H1 (cell line): ENCODE measurements around the gene IL17RE.

Experiments used
- EP300 ChIP-seq, 2 experiments: IDR thresholded peaks; 1 replicate in 1 of 2; 2 replicates in 1 of 2; pipeline ENCODE4 v1.6.1; 2011 to 2012; ENCODE audit warnings: low read depth in 2 of 2, low read length in 2 of 2, mild to moderate bottlenecking in 2 of 2, borderline replicate concordance in 1 of 2, inconsistent platforms in 1 of 2, moderate library complexity in 1 of 2
- JUND ChIP-seq: IDR thresholded peaks from 2 replicates; pipeline ENCODE4 v1.6.1; 2011; ENCODE audit warnings: mild to moderate bottlenecking, improper control_type of control experiment, low read length
- PHF8 ChIP-seq: fragments of 200-600 bp; sonication (generic); conservative IDR thresholded peaks from 2 replicates; pipeline ENCODE4 v1.7.1; 2012; ENCODE audit warnings: low read depth, mild to moderate bottlenecking, inconsistent platforms, low read length, moderate library complexity
- POLR2A ChIP-seq, 2 experiments: IDR thresholded peaks; 1 replicate in 1 of 2; 2 replicates in 1 of 2; pipeline ENCODE4 v1.6.1; 2011; ENCODE audit warnings: low read depth in 2 of 2, low read length in 2 of 2, mild to moderate bottlenecking in 2 of 2; ENCODE audit errors: control extremely low read depth in 1 of 2
- POU5F1 ChIP-seq: IDR thresholded peaks from 2 replicates; pipeline ENCODE4 v1.6.1; 2011; ENCODE audit warnings: low read depth, mild to moderate bottlenecking, low read length, moderate library complexity
- RAD21 ChIP-seq, 2 experiments: IDR thresholded peaks in 1 of 2; conservative IDR thresholded peaks in 1 of 2; 2 replicates each; pipeline ENCODE4 v1.6.1; 2011; ENCODE audit warnings: low read depth in 2 of 2, low read length in 2 of 2, improper control_type of control experiment in 1 of 2, inconsistent platforms in 1 of 2, mild to moderate bottlenecking in 1 of 2, moderate library complexity in 1 of 2
- TF ChIP-seq, protein P1 (sequence below), 3 experiments: IDR thresholded peaks; 1 replicate in 2 of 3; 2 replicates in 1 of 3; pipeline versions ENCODE4 v1.5.1 to v1.6.1; 2011; ENCODE audit warnings: low read length in 3 of 3, mild to moderate bottlenecking in 3 of 3, inconsistent platforms in 2 of 3, low read depth in 1 of 3, moderate library complexity in 1 of 3; ENCODE audit not compliant: insufficient read depth in 1 of 3; ENCODE audit errors: control extremely low read depth in 1 of 3

DNA sequence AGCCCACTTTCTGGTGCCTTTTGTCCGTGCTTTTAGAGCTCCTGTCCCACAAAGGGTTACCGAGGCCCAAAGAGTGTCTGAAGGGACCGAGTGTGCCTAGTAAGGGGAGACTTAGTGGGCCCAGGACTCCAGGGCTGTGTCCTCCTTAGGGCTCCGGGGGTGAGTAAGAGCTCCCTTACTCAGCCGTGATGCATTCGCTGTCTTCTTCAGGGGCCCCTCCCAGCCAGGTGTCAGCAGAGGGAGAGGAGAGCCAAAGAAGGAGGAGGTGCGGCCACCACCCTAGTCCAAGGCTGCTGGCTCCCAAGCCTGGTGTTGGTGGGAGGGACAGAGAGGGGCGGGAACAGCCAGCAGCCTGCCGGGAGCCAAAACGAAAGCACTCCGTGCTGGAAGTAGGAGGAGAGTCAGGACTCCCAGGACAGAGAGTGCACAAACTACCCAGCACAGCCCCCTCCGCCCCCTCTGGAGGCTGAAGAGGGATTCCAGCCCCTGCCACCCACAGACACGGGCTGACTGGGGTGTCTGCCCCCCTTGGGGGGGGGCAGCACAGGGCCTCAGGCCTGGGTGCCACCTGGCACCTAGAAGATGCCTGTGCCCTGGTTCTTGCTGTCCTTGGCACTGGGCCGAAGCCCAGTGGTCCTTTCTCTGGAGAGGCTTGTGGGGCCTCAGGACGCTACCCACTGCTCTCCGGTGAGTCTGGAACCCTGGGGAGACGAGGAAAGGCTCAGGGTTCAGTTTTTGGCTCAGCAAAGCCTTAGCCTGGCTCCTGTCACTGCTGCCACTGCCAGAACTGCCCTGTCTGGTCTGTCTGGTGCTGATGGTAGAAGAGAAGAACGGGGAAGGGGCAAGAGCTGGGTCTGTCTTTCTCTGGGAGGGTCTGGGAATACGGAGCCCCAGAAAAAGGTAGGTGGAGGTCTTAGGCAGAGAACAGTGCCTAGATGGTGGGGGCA lies 14.4 kb downstream of the IL17RE start, which contains the start of gene IL17RC:
- TF ChIP-seq POLR2A (IDR thresholded peaks at IDR 0.05; ENCODE audit: control extremely low read depth in 1 of 2, low read depth in 2 of 2, low read length in 2 of 2) = 0 out of 3 replicates have a peak, but pooled peaks of 1 of the 2 experiments have one; percentile 20
- TF ChIP-seq, protein P1, sequence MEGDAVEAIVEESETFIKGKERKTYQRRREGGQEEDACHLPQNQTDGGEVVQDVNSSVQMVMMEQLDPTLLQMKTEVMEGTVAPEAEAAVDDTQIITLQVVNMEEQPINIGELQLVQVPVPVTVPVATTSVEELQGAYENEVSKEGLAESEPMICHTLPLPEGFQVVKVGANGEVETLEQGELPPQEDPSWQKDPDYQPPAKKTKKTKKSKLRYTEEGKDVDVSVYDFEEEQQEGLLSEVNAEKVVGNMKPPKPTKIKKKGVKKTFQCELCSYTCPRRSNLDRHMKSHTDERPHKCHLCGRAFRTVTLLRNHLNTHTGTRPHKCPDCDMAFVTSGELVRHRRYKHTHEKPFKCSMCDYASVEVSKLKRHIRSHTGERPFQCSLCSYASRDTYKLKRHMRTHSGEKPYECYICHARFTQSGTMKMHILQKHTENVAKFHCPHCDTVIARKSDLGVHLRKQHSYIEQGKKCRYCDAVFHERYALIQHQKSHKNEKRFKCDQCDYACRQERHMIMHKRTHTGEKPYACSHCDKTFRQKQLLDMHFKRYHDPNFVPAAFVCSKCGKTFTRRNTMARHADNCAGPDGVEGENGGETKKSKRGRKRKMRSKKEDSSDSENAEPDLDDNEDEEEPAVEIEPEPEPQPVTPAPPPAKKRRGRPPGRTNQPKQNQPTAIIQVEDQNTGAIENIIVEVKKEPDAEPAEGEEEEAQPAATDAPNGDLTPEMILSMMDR (IDR thresholded peaks at IDR 0.05; ENCODE audit: control extremely low read depth in 1 of 3, insufficient read depth in 1 of 3, low read depth in 1 of 3, low read length in 3 of 3) = no peak
- TF ChIP-seq RAD21 (IDR thresholded peaks at IDR 0.05 in 1 of 2, conservative IDR thresholded peaks at IDR 0.05 in 1 of 2; ENCODE audit: low read depth in 2 of 2, low read length in 2 of 2) = no peak
- TF ChIP-seq JUND = no peak
- peak in 1 of 2 experiments; percentile 71; a peak in 1 of 3 replicates for TF ChIP-seq EP300 (IDR thresholded peaks at IDR 0.05; ENCODE audit: borderline replicate concordance in 1 of 2, low read depth in 2 of 2, low read length in 2 of 2)
- no peak for TF ChIP-seq PHF8
- no peak for TF ChIP-seq POU5F1
